HG03521 (cell line): ENCODE data around the gene VRK1.

Source experiments
- ATAC-seq: cut with Tn5 transposase; IDR thresholded peaks from one replicate; pipeline ENCODE4 v1.9.1; 2021; ENCODE audit warnings: mild to moderate bottlenecking, moderate library complexity; ENCODE audit not compliant: unreplicated experiment

The VRK1 gene

DNA sequence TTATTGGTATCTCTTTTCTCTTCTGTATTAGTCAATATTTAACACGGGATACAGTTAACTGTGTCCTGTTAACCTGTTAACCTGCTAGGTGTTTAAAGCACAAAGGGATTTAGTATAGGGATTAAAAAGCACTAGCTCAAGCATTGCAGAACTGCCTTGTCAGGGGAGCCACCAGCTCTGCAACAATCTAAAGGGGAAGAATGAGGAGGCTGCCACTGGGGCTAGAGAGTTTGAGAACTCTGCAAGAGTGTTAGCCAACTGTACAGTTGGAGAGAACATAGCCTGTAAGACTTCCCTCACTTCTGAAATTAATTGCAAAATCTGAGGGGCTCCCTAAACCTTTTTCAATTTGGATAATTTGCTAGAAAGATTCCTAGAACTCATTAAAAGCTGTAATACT is 6.5 kb upstream of the VRK1 start:
- ATAC-seq: no peak

GRCh38 chr14:96792003-96792402 is 5.2 kb upstream of the VRK1 start:
- ATAC-seq: no peak

- no peak for ATAC-seq
Observed at GRCh38 chr14:96792591-96792990, 4.6 kb upstream of the VRK1 start.

- ATAC-seq: no peak
Observed at GRCh38 chr14:96793547-96793946, 3.6 kb upstream of the VRK1 start.

GRCh38 chr14:96795109-96795828 is 1.9 kb upstream of the VRK1 start:
- no peak for ATAC-seq

DNA sequence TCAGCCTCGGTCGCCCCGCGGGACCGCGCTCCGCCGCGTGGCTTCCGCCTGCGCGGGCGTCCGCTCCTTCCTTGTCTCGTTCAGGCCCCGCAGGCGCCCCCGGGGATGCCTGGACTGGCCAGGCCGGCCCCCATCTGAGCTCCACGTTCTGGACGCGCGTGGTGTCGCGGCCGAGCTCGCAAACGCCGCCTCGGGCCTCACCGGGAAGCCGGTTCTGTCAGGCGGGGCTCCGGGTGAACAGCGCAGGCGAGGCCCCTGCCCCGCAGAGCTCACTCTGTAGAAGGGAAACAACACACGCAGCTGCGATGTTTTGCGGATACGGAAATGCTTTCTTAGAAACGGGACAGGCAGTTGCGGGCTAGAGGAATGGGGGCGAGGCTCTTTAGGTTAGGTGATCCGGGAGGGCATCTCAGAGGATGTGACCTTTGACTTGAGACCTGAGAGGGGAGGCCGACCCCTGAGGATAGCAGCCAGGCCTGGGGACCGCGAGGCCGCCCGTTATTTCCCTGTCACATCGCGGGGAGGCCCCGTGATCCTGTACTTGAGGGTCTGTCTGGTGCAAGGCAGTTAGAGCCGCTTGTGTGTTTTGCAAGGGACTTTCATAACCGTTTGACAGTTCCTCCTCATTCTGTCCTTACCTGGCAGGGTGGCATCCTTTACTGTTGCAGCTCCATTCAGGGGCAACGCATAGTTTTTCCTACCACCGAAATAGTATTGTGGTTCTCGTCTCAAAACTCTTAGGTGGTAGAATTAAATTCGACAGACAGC is 584 bp downstream of the VRK1 start:
- ATAC-seq: peak; percentile 37

DNA sequence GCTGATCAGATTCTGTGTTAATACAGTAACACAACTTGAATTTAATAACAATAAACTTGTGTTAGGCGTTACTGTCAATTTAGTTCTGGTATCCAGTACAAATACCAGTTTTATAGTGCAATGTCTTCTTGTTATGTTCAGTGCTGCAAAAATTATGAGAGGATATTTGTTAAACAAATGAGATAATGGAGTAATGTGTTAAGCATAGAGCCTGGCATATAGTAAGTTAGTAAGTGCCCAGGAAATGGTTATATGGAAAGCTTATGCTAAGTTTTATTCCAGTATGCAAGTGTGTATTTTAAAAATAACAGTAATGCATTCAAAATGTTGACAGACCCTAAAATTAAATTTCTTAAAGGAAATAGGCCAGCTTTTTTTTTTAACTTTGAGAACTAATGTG is 1.8 kb downstream of the VRK1 start:
- no peak for ATAC-seq

- ATAC-seq: no peak
Observed at GRCh38 chr14:96799489-96800054, 2.4 kb downstream of the VRK1 start.

- ATAC-seq: no peak
Observed at GRCh38 chr14:96801931-96802330, 4.7 kb downstream of the VRK1 start.

DNA sequence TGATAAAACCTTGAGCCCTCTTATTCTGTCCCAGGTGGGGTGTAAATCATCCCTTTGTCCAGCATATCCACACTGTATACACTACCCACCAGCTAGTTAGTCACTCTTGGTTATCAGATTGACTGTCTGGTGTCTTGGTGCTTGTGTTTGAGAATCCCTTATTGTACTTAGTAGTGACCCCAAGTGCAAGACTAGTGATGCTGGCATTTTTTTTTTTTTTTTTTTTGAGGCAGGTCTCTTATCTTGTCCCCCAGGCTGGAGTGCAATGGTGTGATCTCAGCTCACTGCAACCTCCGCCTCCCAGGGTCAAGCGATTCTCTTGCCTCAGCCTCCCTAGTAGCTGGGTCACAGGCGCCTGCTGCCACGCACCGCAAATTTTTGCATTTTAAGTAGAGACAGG is 5.8 kb downstream of the VRK1 start:
- ATAC-seq: no peak

DNA sequence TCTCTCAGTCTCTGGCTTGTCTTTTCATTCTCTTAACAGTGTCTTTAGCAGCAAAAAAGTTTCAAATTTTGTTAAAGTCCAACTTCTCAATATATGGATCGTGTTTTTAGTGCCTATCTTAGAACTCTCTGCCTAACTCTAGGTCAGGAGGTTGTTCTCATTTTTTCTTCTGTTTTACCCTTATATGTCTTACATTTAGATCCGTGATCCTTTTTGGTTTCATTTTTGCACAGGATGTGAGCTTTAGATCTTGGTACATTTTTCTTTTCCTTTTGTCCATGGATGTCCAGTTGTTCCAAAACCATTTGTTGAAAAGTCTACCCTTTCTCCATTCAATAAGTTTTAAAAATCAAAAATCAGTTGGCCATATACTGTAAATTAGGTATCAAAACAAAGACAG is 6.8 kb downstream of the VRK1 start:
- no peak for ATAC-seq

GRCh38 chr14:96804895-96805294 is 7.7 kb downstream of the VRK1 start:
- ATAC-seq: no peak

GRCh38 chr14:96805956-96806355 is 8.8 kb downstream of the VRK1 start:
- ATAC-seq: no peak

DNA sequence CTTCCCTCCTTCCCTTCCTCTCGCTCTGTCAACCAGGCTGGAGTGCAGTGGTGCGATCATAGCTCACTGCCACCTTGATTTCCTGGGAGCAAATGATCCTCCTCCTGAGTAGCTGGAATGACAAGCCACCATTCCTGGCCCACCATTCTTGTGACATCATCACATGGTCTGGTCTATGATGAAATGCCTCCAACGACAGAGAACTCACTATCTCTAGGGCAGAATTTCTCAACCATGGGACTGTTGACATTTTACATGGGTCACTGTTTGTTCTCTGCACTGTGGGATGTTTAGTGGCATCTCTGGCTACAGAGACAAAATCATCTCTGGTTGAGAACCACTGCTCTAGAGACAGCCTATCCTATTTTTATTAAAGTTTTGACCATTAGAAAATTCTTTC is 9.7 kb downstream of the VRK1 start:
- ATAC-seq: no peak

DNA sequence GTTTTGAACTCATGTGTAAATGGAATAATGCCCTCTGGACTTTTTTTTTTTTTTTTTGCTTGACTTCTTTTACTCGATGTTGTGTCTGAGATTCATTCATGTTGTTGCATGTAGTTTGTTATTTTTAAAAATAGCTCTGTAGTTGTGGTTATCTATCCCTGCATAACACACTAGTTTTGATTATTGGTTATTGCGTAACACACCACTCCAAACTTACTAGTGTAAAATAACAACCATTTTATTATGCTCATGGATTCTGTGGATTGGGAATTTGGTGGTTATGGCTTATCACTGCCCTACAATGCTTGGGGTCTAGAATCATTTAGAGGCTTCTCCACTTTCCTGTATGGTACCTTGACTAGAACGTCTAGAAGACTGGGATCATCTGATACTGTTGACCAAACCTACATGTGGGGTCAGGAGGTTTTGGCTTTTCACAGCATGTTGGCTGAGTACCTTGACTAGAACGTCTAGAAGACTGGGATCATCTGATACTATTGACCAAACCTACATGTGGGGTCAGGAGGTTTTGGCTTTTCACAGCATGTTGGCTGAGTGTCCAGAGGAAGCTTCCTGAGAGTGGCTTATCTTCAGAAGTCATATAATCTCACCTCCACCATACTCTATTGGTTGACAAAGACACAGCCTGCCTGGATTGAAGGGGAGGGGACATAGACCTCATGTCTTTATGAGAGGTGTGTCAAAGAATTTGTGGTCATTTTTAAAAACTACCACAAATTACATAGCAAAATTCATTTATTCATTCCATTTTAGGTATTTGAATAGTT is 11.6 kb downstream of the VRK1 start:
- ATAC-seq: no peak

GRCh38 chr14:96811265-96811664 is 14.1 kb downstream of the VRK1 start:
- ATAC-seq: no peak

GRCh38 chr14:96811985-96812667 is 14.9 kb downstream of the VRK1 start:
- peak; percentile 83 for ATAC-seq

GRCh38 chr14:96816281-96816680 is 19.1 kb downstream of the VRK1 start:
- no peak for ATAC-seq

DNA sequence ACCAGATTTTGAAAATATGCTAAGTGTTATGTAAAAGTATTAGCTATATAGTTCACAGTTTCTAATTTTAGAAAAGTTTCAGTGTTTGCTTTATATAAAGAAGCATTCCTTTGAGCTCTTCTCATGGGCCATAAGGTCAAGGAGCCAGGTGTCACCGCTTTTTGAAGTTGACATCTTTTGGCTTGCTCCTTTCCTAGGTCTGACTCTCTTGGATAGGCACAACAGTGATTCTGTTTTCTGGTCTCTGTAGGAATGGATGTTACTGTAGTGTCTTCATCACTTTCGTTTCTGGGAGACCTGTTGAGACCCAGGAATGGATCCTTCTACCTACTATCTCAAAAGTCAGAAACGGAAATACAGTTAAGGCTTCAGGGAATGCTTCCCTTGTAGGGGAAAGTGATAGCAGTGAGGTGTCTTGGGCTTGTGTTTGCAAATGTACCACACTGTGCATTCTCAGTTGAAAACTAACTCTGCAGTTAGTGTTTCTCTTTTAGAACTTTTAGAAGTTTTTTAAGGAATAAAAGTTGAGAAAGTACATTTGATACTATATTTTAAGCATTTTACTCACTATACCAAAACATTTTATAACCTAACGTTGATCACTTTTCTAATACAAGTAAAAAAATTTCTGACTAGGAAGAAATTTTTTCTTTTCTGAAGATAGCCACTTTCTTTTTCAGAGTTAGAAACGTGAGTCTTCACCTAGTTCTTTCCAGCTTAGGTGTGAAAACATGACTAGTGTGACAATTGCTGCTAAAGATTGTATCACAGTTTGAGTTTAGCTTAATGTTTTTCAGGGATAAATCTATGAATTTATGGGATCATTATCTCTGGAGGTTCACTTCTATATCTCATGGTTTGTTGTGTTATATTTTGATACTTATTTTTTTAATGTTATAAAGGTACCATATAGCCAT is 20.8 kb downstream of the VRK1 start:
- ATAC-seq: no peak

GRCh38 chr14:96821501-96821900 is 24.3 kb downstream of the VRK1 start:
- no peak for ATAC-seq
